Esophagus squamous epithelium (tissue), 5 donors: ENCODE data around the gene SLC6A17. TPM values are rescaled to one million over a fixed set of nuclear protein-coding genes. Genes with fewer than 3 reads are reported as not detected.

Experiments used
- DNase-seq: peaks from one replicate; lab custom pipeline; 2025; lab: John Stamatoyannopoulos, UW
- H3K27ac ChIP-seq, 4 donors: fragments of 200-600 bp; sonication (generic); one replicate each; pipeline ENCODE4 v1.5.1; 2016 to 2019; ENCODE audit warnings: mild to moderate bottlenecking in 1 of 4
- H3K27me3 ChIP-seq, 4 donors: fragments of 200-600 bp; sonication (generic); 1 replicate in 3 of 4; 2 replicates in 1 of 4; pipeline versions ENCODE4 v1.5.1 to v1.6.0; 2017 to 2021; ENCODE audit warnings: antibody characterized with exemption in 1 of 4
- H3K36me3 ChIP-seq, 3 donors: fragments of 200-600 bp; sonication (generic); one replicate each; pipeline ENCODE4 v1.5.1; 2016 to 2019
- H3K4me1 ChIP-seq, 3 donors: fragments of 200-600 bp; sonication (generic); one replicate each; pipeline ENCODE4 v1.5.1; 2017 to 2019
- H3K4me3 ChIP-seq, 4 donors: fragments of 200-600 bp; sonication (generic); 1 replicate in 3 of 4; 2 replicates in 1 of 4; pipeline ENCODE4 v1.5.1; 2016 to 2019; ENCODE audit warnings: mild to moderate bottlenecking in 2 of 4, moderate library complexity in 1 of 4
- H3K9me3 ChIP-seq, 3 donors: fragments of 200-600 bp; sonication (generic); one replicate each; pipeline ENCODE4 v1.5.1; 2016 to 2019
- CTCF ChIP-seq, 6 experiments: fragments of 450-650 bp in 4 of 6; fragments of 200-600 bp in 2 of 6; sonication (generic) in 2 of 6; IDR thresholded peaks; one replicate each; pipeline ENCODE4 v1.5.1; 2016 to 2019; ENCODE audit warnings: antibody characterized with exemption in 6 of 6, mild to moderate bottlenecking in 4 of 6, moderate library complexity in 4 of 6
- POLR2A ChIP-seq, 4 donors: fragments of 450-650 bp; IDR thresholded peaks; one replicate each; pipeline ENCODE4 v1.6.1; 2017; ENCODE audit warnings: antibody characterized with exemption in 4 of 4, mild to moderate bottlenecking in 4 of 4, moderate library complexity in 3 of 4
- WGBS, 2 donors: methylation state at CpG; one replicate each; pipeline ENCODE4 v1.1.5; 2018; 5-methylcytosine and 5-hydroxymethylcytosine counted together
- intact Hi-C: fragments of 100-400 bp; cut with DNase I; formaldehyde crosslinking; loops from one replicate; pipeline ENCODE4 v1.15.0; 2022
- total RNA-seq, 4 donors: library from RNA; depleted of rRNA; stranded (reverse); fragments of >200 nt; gene quantifications; one replicate each; pipeline ENCODE4 v1.1.0, GENCODE V29; 2016
- donor health status: DM: yes; HTN: yes; CAD: no.

The SLC6A17 gene
- total RNA-seq, 4 donors from 2014 or later: 0.11 to 0.29 (median 0.23) TPM

- intact Hi-C loops: no loop called here
- TF ChIP-seq CTCF (IDR thresholded peaks at IDR 0.05): no peak
- no peak for TF ChIP-seq POLR2A (IDR thresholded peaks at IDR 0.05)
- WGBS, 2 donors: 29 to 55% methylated on average over 3 of the region's 3 CpGs
- DNase-seq: no peak
- H3K27ac ChIP-seq: no peak overlapping the region
- H3K27me3 ChIP-seq: peaks cover 0 to 94% (median 4%) of the 10 kb centered on the region in 4 donors
- H3K9me3 ChIP-seq: no peaks in the 10 kb centered on the region
- no peaks in the 10 kb centered on the region for H3K36me3 ChIP-seq
- H3K4me1 ChIP-seq: no peaks in the 10 kb centered on the region
- H3K4me3 ChIP-seq: no peak overlapping the region
Observed at GRCh38 chr1:110144366-110144765, 5.9 kb upstream of the SLC6A17 start.

GRCh38 chr1:110148961-110149360 is 1.3 kb upstream of the SLC6A17 start:
- WGBS, 2 donors: 34 to 46% methylated on average over 4 of the region's 4 CpGs
- TF ChIP-seq CTCF (IDR thresholded peaks at IDR 0.05) (peak in 4 of 6 experiments; percentile 7 to 35 (median 8)), POLR2A (IDR thresholded peaks at IDR 0.05) (no peak)
- no peak overlapping the region for H3K27ac ChIP-seq
- H3K36me3 ChIP-seq: no peaks in the 10 kb centered on the region
- no peak for DNase-seq
- H3K4me1 ChIP-seq: peaks cover 12 to 18% (median 14%) of the 10 kb centered on the region in 3 donors
- H3K9me3 ChIP-seq: no peaks in the 10 kb centered on the region
- no peak overlapping the region for H3K4me3 ChIP-seq
- intact Hi-C loops: no loop called here
- peaks cover 3 to 98% (median 4%) of the 10 kb centered on the region in 4 donors for H3K27me3 ChIP-seq

GRCh38 chr1:110151175-110151669 is 928 bp downstream of the SLC6A17 start:
- TF ChIP-seq POLR2A (IDR thresholded peaks at IDR 0.05): no peak
- TF ChIP-seq CTCF (IDR thresholded peaks at IDR 0.05): no peak
- intact Hi-C loops: no loop called here
- Histone ChIP-seq H3K27ac (no peak overlapping the region), H3K36me3 (no peaks in the 10 kb centered on the region), H3K4me1 (peaks cover 12 to 18% (median 14%) of the 10 kb centered on the region in 3 donors), H3K4me3 (peak overlapping the region in 3 of 4 donors; percentile 19 to 63 (median 45)), H3K9me3 (no peaks in the 10 kb centered on the region), H3K27me3 (peaks cover 0 to 100% (median 2%) of the 10 kb centered on the region in 4 donors)
- no peak for DNase-seq
- WGBS, 2 donors: 13 to 25% methylated on average over 3 to 15 of the region's 37 CpGs

- Histone ChIP-seq H3K27me3 (peaks cover 0 to 99% (median 2%) of the 10 kb centered on the region in 4 donors), H3K27ac (no peak overlapping the region), H3K4me3 (no peak overlapping the region), H3K4me1 (peaks cover 12 to 18% (median 14%) of the 10 kb centered on the region in 3 donors), H3K36me3 (no peaks in the 10 kb centered on the region), H3K9me3 (no peaks in the 10 kb centered on the region)
- DNase-seq: no peak
- intact Hi-C loops: no loop called here
- 56 to 63% methylated on average over 6 to 7 of the region's 8 CpGs for WGBS, 2 donors
- TF ChIP-seq POLR2A (IDR thresholded peaks at IDR 0.05) (no peak), CTCF (IDR thresholded peaks at IDR 0.05) (no peak)
Observed at GRCh38 chr1:110152133-110152785, 2.0 kb downstream of the SLC6A17 start.

GRCh38 chr1:110153407-110153950 is 3.2 kb downstream of the SLC6A17 start:
- no peak for TF ChIP-seq CTCF (IDR thresholded peaks at IDR 0.05)
- no peak for TF ChIP-seq POLR2A (IDR thresholded peaks at IDR 0.05)
- Histone ChIP-seq H3K4me3 (no peak overlapping the region), H3K27me3 (peaks cover 0 to 94% (median 2%) of the 10 kb centered on the region in 4 donors), H3K36me3 (no peaks in the 10 kb centered on the region), H3K4me1 (peaks cover 12 to 18% (median 14%) of the 10 kb centered on the region in 3 donors), H3K27ac (no peak overlapping the region), H3K9me3 (no peaks in the 10 kb centered on the region)
- intact Hi-C loops: no loop called here
- no peak for DNase-seq
